Neural progenitor cell (in vitro differentiated cells): ENCODE measurements around the gene PKNOX1. TPM values are rescaled to one million over a fixed set of nuclear protein-coding genes. Genes with fewer than 3 reads are reported as not detected.
"Not testable (repeated sequence)": the region's sequence is repeated elsewhere in the genome, so short reads cannot be mapped to it uniquely, and the experiment has no call there.

Experiments
- DNase-seq: peaks from one replicate; pipeline ENCODE4 v3.0.0-alpha.2; 2016; ENCODE audit warnings: low spot score
- H2AFZ ChIP-seq: fragments of 200-600 bp; sonication (generic); replicated peaks from 2 replicates; pipeline ENCODE4 v1.6.1; 2016; ENCODE audit warnings: antibody characterized with exemption
- H3F3A ChIP-seq: fragments of 200-600 bp; sonication (generic); 2 replicates; pipeline ENCODE4 v1.6.1; 2016; ENCODE audit warnings: antibody characterized with exemption, low read depth
- H3K27ac ChIP-seq: fragments of 200-600 bp; sonication (generic); 2 replicates; pipeline ENCODE4 v1.5.1; 2016; ENCODE audit warnings: mild to moderate bottlenecking
- H3K27me3 ChIP-seq: fragments of 200-600 bp; sonication (generic); 2 replicates; pipeline ENCODE4 v1.6.1; 2016; ENCODE audit warnings: mild to moderate bottlenecking, moderate library complexity
- H3K36me3 ChIP-seq: fragments of 200-600 bp; sonication (generic); 2 replicates; pipeline ENCODE4 v1.5.1; 2016
- H3K4me1 ChIP-seq: fragments of 200-600 bp; sonication (generic); 2 replicates; pipeline ENCODE4 v1.6.1; 2016; ENCODE audit warnings: mixed run types
- H3K4me2 ChIP-seq: fragments of 200-600 bp; sonication (generic); 2 replicates; pipeline ENCODE4 v1.6.1; 2016
- H3K4me3 ChIP-seq: fragments of 200-600 bp; sonication (generic); 2 replicates; pipeline ENCODE4 v1.5.1; 2016
- H3K79me2 ChIP-seq: fragments of 200-600 bp; sonication (generic); 2 replicates; pipeline ENCODE4 v1.6.1; 2016; ENCODE audit warnings: low read depth
- H3K9ac ChIP-seq: fragments of 200-600 bp; sonication (generic); 2 replicates; pipeline ENCODE4 v1.6.1; 2016
- H3K9me3 ChIP-seq: fragments of 200-600 bp; sonication (generic); 2 replicates; pipeline ENCODE4 v1.5.1; 2016; ENCODE audit warnings: low read depth
- H4K20me1 ChIP-seq: fragments of 200-600 bp; sonication (generic); 2 replicates; pipeline ENCODE4 v1.6.1; 2016; ENCODE audit warnings: low read depth
- H3K27ac Mint-ChIP-seq: 3 replicates; pipeline ENCODE4 v1.8.0; 2021; ENCODE audit warnings: mixed read lengths
- H3K27me3 Mint-ChIP-seq: 2 replicates; pipeline ENCODE4 v1.8.0; 2022; ENCODE audit warnings: low read depth, mild to moderate bottlenecking, inconsistent platforms, moderate library complexity, mixed read lengths; ENCODE audit not compliant: insufficient read depth
- H3K36me3 Mint-ChIP-seq: 3 replicates; pipeline ENCODE4 v1.8.0; 2021; ENCODE audit warnings: mixed read lengths
- H3K4me1 Mint-ChIP-seq: 3 replicates; pipeline ENCODE4 v1.8.0; 2021; ENCODE audit warnings: mixed read lengths
- H3K4me3 Mint-ChIP-seq: 3 replicates; pipeline ENCODE4 v1.8.0; 2021; ENCODE audit warnings: mild to moderate bottlenecking, moderate library complexity, mixed read lengths
- H3K9me3 Mint-ChIP-seq: 3 replicates; pipeline ENCODE4 v1.8.0; 2020; ENCODE audit warnings: mixed read lengths
- EZH2 ChIP-seq: fragments of 200-600 bp; sonication (generic); IDR thresholded peaks from 2 replicates; pipeline ENCODE4 v1.6.1; 2017; ENCODE audit warnings: antibody characterized with exemption, mild to moderate bottlenecking, moderate library complexity
- EZH2phosphoT487 ChIP-seq: fragments of 200-600 bp; sonication (generic); IDR thresholded peaks from 2 replicates; pipeline ENCODE4 v1.6.1; 2017; ENCODE audit warnings: antibody characterized with exemption
- total RNA-seq: library from RNA; depleted of rRNA; stranded (reverse); fragments of >200 nt; gene quantifications from 2 replicates; pipeline ENCODE4 v1.2.3, GENCODE V29; 2015; ENCODE audit warnings: low replicate concordance
- TF ChIP-seq, protein P1 (sequence below): fragments of 200-600 bp; sonication (generic); IDR thresholded peaks from 2 replicates; pipeline ENCODE4 v1.5.1; 2017; ENCODE audit warnings: antibody characterized with exemption, mild to moderate bottlenecking

The PKNOX1 gene
- total RNA-seq, 1 donor from 2014 or later, result 11.0 TPM

DNA sequence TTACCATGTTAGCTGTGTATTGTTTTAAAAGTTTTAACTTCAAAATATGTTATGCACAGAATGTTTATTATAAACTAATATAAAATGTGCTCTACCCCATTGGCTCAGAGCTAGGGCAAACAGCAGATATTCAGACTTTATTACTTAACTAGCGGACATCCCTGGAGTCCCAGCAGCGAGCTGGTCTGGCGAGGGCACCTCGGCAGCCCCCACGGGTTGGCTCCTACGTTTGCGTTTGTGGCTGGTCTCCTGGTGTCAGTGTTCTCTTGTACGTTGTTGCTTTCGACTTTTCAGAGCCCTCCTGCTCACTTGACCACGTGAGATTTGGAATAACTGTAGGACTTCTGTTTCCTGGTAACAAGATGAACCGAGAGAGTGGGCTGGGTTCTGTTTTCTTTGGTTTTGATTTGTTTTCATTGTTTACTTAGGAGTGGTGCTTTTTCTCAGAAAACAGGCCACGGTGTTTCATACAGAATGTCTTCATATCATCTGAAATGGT, 56.8 kb downstream of the PKNOX1 start:
- no peak overlapping the region for H3K4me3 Mint-ChIP-seq
- no peak for TF ChIP-seq EZH2
- no peak for TF ChIP-seq EZH2phosphoT487
- TF ChIP-seq, protein P1, sequence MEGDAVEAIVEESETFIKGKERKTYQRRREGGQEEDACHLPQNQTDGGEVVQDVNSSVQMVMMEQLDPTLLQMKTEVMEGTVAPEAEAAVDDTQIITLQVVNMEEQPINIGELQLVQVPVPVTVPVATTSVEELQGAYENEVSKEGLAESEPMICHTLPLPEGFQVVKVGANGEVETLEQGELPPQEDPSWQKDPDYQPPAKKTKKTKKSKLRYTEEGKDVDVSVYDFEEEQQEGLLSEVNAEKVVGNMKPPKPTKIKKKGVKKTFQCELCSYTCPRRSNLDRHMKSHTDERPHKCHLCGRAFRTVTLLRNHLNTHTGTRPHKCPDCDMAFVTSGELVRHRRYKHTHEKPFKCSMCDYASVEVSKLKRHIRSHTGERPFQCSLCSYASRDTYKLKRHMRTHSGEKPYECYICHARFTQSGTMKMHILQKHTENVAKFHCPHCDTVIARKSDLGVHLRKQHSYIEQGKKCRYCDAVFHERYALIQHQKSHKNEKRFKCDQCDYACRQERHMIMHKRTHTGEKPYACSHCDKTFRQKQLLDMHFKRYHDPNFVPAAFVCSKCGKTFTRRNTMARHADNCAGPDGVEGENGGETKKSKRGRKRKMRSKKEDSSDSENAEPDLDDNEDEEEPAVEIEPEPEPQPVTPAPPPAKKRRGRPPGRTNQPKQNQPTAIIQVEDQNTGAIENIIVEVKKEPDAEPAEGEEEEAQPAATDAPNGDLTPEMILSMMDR, result no peak
- no peaks in the 10 kb centered on the region for H3K79me2 ChIP-seq
- H3K36me3 Mint-ChIP-seq, result peaks cover 21% of the 10 kb centered on the region
- no peaks in the 10 kb centered on the region for H4K20me1 ChIP-seq
- H3K4me2 ChIP-seq, result no peak overlapping the region
- H3K9me3 ChIP-seq, result no peaks in the 10 kb centered on the region
- H3K36me3 ChIP-seq, result no peaks in the 10 kb centered on the region
- no peak overlapping the region for H2AFZ ChIP-seq
- H3K27ac ChIP-seq, result no peak overlapping the region
- H3K9me3 Mint-ChIP-seq, result no peaks in the 10 kb centered on the region
- no peak for DNase-seq
- H3K9ac ChIP-seq, result no peak overlapping the region
- no peaks in the 10 kb centered on the region for H3K27me3 ChIP-seq
- H3K4me1 ChIP-seq, result no peaks in the 10 kb centered on the region
- H3K27ac Mint-ChIP-seq, result no peak overlapping the region
- no peaks in the 10 kb centered on the region for H3F3A ChIP-seq
- H3K4me1 Mint-ChIP-seq, result peaks cover 2% of the 10 kb centered on the region
- H3K4me3 ChIP-seq, result no peak overlapping the region
- peaks cover 3% of the 10 kb centered on the region for H3K27me3 Mint-ChIP-seq

DNA sequence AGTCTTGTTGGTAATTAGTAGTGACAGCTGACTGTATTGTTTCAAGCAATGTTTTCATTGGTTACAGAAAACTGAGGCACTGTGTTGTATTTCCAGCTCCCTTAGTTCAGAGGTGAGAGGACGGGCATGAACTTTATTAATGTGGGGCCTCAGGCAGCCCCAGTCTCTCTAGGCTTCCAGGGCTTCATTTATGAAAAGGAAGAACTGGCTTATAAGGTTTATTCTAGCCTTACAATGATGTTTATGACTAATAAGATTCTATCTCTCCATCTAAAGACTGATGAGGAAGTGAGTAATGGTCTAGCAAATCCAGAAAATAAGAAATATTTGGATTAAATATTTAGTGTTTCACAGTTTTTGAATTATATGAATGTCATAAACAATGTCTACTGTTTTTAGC, 59.7 kb downstream of the PKNOX1 start:
- H3K4me3 ChIP-seq, result no peak overlapping the region
- DNase-seq, result no peak
- peak overlapping the region; percentile 32 for H3K9ac ChIP-seq
- H3F3A ChIP-seq, result no peaks in the 10 kb centered on the region
- TF ChIP-seq EZH2phosphoT487 (no peak), EZH2 (no peak)
- TF ChIP-seq, protein P1, result no peak
- no peak overlapping the region for H3K4me2 ChIP-seq
- no peaks in the 10 kb centered on the region for H3K36me3 ChIP-seq
- no peaks in the 10 kb centered on the region for H4K20me1 ChIP-seq
- H3K27ac ChIP-seq, result no peak overlapping the region
- H3K27ac Mint-ChIP-seq, result no peak overlapping the region
- H3K27me3 ChIP-seq, result no peaks in the 10 kb centered on the region
- no peaks in the 10 kb centered on the region for H3K4me1 ChIP-seq
- H3K27me3 Mint-ChIP-seq, result peaks cover 2% of the 10 kb centered on the region
- H3K4me1 Mint-ChIP-seq, result peaks cover 2% of the 10 kb centered on the region
- peaks cover 12% of the 10 kb centered on the region for H3K36me3 Mint-ChIP-seq
- no peak overlapping the region for H3K4me3 Mint-ChIP-seq
- H3K79me2 ChIP-seq, result no peaks in the 10 kb centered on the region
- no peak overlapping the region for H2AFZ ChIP-seq
- H3K9me3 ChIP-seq, result no peaks in the 10 kb centered on the region
- H3K9me3 Mint-ChIP-seq, result no peaks in the 10 kb centered on the region

DNA sequence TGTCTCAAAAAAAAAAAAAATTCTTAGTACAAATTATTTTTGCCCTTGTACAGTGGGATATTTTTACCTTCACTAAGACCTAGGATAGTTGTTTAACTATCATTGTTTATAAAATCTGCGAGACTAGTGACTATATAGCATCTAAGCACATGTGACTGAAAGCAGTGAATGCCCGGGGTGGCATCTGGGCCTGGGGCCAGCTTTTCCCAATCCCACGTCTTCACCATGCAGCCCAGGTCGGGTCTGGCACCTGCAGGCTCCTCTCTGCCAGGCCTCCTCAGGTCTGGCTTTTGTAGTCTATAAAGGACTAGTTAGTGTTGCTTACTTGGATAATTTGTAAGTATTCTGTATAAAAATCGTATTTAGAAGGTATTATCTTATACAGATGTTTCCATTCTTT, 60.5 kb downstream of the PKNOX1 start:
- Histone ChIP-seq H3K4me3 (no peak overlapping the region), H3K36me3 (no peaks in the 10 kb centered on the region), H3K4me1 (no peaks in the 10 kb centered on the region), H4K20me1 (no peaks in the 10 kb centered on the region), H3K79me2 (no peaks in the 10 kb centered on the region), H3K4me2 (no peak overlapping the region), H3K27me3 (no peaks in the 10 kb centered on the region), H3K9me3 (no peaks in the 10 kb centered on the region), H3K27ac (no peak overlapping the region), H2AFZ (no peak overlapping the region), H3F3A (no peaks in the 10 kb centered on the region), H3K9ac (no peak overlapping the region)
- Mint-ChIP-seq H3K27me3 (peaks cover 2% of the 10 kb centered on the region), H3K27ac (no peak overlapping the region), H3K4me1 (peaks cover 2% of the 10 kb centered on the region), H3K4me3 (no peak overlapping the region), H3K9me3 (no peaks in the 10 kb centered on the region), H3K36me3 (peaks cover 7% of the 10 kb centered on the region)
- DNase-seq, result no peak
- TF ChIP-seq, protein P1, result no peak
- TF ChIP-seq EZH2 (no peak), EZH2phosphoT487 (no peak)

DNA sequence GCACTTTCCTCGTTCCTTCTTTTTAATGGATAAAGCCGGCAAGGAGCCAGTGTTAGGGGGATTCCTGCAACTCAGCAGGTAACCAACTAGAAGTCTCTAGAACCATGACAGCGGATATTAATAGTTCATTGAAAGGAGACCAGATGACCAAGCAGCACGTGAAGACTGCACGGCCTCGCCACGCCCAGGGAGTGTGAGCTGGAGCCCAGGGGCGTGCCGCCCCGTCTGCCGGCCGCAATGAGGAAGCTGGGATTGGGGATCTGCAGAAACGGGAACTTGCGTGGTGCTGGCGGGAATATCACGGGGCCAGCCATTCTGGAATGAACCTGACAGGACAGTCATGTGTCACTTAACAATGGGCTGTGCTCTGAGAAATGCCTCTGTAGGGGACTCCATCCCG, 62.5 kb downstream of the PKNOX1 start:
- not testable (repeated sequence) for H3K4me2 ChIP-seq, H3K4me1 ChIP-seq, H3K4me3 Mint-ChIP-seq, H3K4me1 Mint-ChIP-seq, H3K9me3 Mint-ChIP-seq, H3K27me3 Mint-ChIP-seq, H3K27ac ChIP-seq, H3K27me3 ChIP-seq, H3K36me3 Mint-ChIP-seq, DNase-seq, H3K27ac Mint-ChIP-seq, H3F3A ChIP-seq, H3K4me3 ChIP-seq, H3K9ac ChIP-seq, H3K36me3 ChIP-seq, H3K9me3 ChIP-seq, H2AFZ ChIP-seq, H4K20me1 ChIP-seq, H3K79me2 ChIP-seq

DNA sequence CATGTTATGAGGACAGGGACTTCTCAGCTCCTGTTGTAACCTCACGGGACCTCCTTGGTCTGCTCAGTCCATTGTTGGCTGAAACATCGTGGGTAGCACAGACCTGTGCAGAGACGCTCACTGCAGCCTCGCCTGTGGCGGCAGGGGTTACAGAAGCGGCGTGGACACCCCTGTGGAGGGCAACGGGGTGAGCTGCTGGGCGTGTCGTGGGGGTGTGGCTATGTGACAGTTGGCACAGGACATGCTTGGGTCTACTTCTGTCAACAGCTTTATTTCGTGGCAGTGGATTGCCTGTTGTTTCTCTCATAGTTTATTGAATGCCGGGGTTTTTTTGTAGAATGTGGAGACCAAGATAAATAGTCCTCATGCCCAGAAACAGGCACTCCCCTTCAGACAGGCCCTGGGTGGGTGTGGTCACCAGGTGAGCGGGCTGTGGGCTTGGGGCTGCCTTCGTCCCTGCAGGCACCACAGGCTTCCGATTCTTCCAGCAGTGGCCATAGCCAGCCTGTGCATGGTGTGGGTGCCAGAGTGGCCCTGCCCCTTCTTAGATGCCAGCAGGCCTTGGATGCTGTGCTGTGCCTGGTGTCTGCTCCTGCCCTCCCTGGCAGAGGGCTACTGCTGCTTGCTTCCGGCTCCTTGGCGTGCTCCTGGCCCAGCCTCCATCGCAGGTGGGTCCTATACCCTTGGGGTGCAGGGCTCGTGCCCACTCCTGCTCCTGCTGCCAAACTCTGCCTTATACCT, 63.7 kb downstream of the PKNOX1 start:
- not testable (repeated sequence) for H3K9ac ChIP-seq, H3F3A ChIP-seq, H4K20me1 ChIP-seq, H3K27me3 Mint-ChIP-seq, H3K36me3 Mint-ChIP-seq, H3K79me2 ChIP-seq, H3K27ac ChIP-seq, H3K9me3 Mint-ChIP-seq, H3K4me2 ChIP-seq, H3K4me1 Mint-ChIP-seq, H2AFZ ChIP-seq, H3K9me3 ChIP-seq, H3K4me1 ChIP-seq, H3K36me3 ChIP-seq, H3K27me3 ChIP-seq, DNase-seq, H3K27ac Mint-ChIP-seq, H3K4me3 ChIP-seq, H3K4me3 Mint-ChIP-seq

DNA sequence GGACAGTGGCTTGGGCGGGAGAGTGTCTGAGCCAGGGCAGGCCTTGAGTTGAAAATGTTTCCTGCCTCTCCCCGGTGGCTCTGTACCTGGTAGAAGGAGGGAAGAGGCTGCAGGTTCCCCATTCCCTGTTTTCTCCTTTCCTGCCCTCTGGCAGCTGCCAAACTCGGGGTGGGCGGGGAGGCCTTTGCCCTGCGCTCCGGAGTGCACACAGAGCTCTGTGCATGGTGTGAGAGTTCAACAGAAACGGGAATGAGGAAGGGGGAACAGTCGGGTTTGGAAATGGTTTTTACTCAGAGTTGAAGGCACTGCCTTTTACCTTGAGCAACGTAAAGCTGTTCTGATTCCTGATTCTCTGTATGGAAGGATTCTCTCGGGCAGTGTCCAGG, 64.3 kb downstream of the PKNOX1 start:
- not testable (repeated sequence) for H3K27ac Mint-ChIP-seq, H3K36me3 Mint-ChIP-seq, H3K4me1 ChIP-seq, H3K27ac ChIP-seq, H3K9me3 Mint-ChIP-seq, H4K20me1 ChIP-seq, H3K9ac ChIP-seq, DNase-seq, H2AFZ ChIP-seq, H3K36me3 ChIP-seq, H3K9me3 ChIP-seq, H3F3A ChIP-seq, H3K4me3 Mint-ChIP-seq, H3K79me2 ChIP-seq, H3K4me3 ChIP-seq, H3K4me2 ChIP-seq, H3K27me3 ChIP-seq, H3K27me3 Mint-ChIP-seq, H3K4me1 Mint-ChIP-seq
